ENCODE measurements around the gene GRK5.

DNA sequence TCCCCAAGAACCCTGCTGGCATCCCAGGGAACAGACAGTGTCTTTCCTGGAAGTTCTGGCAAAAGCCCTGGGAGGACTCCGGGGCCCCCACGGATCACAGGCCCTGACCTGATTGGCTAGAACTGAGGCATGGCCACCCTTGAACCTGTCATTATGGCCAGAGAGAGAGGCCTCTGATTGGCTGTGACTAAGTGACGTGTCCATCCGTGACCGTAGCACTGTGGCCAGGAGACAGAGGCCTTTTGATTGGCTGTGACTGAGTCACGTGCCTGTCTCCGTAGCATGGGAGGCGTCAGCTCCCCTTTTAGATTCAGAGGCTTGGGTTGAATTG is 171.3 kb downstream of the GRK5 start:
- TF ChIP-seq EP300 (IDR thresholded peaks at IDR 0.05) (no peak), POLR2A (IDR thresholded peaks at IDR 0.05) (no peak), POLR2AphosphoS5 (IDR thresholded peaks at IDR 0.05) (no peak)
- TF ChIP-seq, protein P1, sequence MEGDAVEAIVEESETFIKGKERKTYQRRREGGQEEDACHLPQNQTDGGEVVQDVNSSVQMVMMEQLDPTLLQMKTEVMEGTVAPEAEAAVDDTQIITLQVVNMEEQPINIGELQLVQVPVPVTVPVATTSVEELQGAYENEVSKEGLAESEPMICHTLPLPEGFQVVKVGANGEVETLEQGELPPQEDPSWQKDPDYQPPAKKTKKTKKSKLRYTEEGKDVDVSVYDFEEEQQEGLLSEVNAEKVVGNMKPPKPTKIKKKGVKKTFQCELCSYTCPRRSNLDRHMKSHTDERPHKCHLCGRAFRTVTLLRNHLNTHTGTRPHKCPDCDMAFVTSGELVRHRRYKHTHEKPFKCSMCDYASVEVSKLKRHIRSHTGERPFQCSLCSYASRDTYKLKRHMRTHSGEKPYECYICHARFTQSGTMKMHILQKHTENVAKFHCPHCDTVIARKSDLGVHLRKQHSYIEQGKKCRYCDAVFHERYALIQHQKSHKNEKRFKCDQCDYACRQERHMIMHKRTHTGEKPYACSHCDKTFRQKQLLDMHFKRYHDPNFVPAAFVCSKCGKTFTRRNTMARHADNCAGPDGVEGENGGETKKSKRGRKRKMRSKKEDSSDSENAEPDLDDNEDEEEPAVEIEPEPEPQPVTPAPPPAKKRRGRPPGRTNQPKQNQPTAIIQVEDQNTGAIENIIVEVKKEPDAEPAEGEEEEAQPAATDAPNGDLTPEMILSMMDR (IDR thresholded peaks at IDR 0.05), result no peak
